ENCODE measurements around the gene PLAC1.

- TF ChIP-seq SP1 (IDR thresholded peaks at IDR 0.05) (no peak), FOXM1 (IDR thresholded peaks at IDR 0.05; ENCODE audit: borderline replicate concordance) (no peak), ZNF384 (IDR thresholded peaks at IDR 0.05) (no peak)
- TF ChIP-seq, protein P1, sequence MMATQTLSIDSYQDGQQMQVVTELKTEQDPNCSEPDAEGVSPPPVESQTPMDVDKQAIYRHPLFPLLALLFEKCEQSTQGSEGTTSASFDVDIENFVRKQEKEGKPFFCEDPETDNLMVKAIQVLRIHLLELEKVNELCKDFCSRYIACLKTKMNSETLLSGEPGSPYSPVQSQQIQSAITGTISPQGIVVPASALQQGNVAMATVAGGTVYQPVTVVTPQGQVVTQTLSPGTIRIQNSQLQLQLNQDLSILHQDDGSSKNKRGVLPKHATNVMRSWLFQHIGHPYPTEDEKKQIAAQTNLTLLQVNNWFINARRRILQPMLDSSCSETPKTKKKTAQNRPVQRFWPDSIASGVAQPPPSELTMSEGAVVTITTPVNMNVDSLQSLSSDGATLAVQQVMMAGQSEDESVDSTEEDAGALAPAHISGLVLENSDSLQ (IDR thresholded peaks at IDR 0.05), result no peak
Observed at GRCh38 chrX:134636851-134637250, 21.4 kb downstream of the PLAC1 start.

Measured in HEK293T (cell line).